GM19043 (cell line): ENCODE results near the gene ZNF277.

Source experiments
- ATAC-seq: cut with Tn5 transposase; IDR thresholded peaks from one replicate; pipeline ENCODE4 v1.9.1; 2021; ENCODE audit warnings: low read depth; ENCODE audit not compliant: unreplicated experiment

Gene ZNF277

GRCh38 chr7:112337892-112338291, 131.4 kb downstream of the ZNF277 start:
- no peak for ATAC-seq

- ATAC-seq, result no peak
Observed at GRCh38 chr7:112338786-112339185, 132.3 kb downstream of the ZNF277 start.

GRCh38 chr7:112341464-112341863, 135.0 kb downstream of the ZNF277 start:
- ATAC-seq, result no peak

- no peak for ATAC-seq
Observed at GRCh38 chr7:112346381-112347060, 140.0 kb downstream of the ZNF277 start.

- no peak for ATAC-seq
Observed at GRCh38 chr7:112347088-112347487, 140.6 kb downstream of the ZNF277 start.

- ATAC-seq, result no peak
Observed at GRCh38 chr7:112350585-112350984, 144.1 kb downstream of the ZNF277 start.

- ATAC-seq, result no peak
Observed at GRCh38 chr7:112356596-112356995, 150.1 kb downstream of the ZNF277 start.

- no peak for ATAC-seq
Observed at GRCh38 chr7:112357136-112357535, 150.6 kb downstream of the ZNF277 start.

GRCh38 chr7:112358513-112358912, 152.0 kb downstream of the ZNF277 start:
- no peak for ATAC-seq

GRCh38 chr7:112359086-112359485, 152.6 kb downstream of the ZNF277 start:
- ATAC-seq, result no peak

- ATAC-seq, result no peak
Observed at GRCh38 chr7:112360681-112361080, 154.2 kb downstream of the ZNF277 start.

GRCh38 chr7:112361154-112361553, 154.7 kb downstream of the ZNF277 start:
- no peak for ATAC-seq

- ATAC-seq, result no peak
Observed at GRCh38 chr7:112362053-112362650, 155.7 kb downstream of the ZNF277 start.

- no peak for ATAC-seq
Observed at GRCh38 chr7:112362731-112363131, 156.2 kb downstream of the ZNF277 start.

GRCh38 chr7:112364388-112364787, 157.9 kb downstream of the ZNF277 start:
- ATAC-seq, result no peak

GRCh38 chr7:112365551-112365950, 159.1 kb downstream of the ZNF277 start:
- no peak for ATAC-seq

GRCh38 chr7:112366886-112367285, 160.4 kb downstream of the ZNF277 start:
- no peak for ATAC-seq

- ATAC-seq, result no peak
Observed at GRCh38 chr7:112370436-112370835, 163.9 kb downstream of the ZNF277 start.

- no peak for ATAC-seq
Observed at GRCh38 chr7:112371701-112372100, 165.2 kb downstream of the ZNF277 start.

- ATAC-seq, result no peak
Observed at GRCh38 chr7:112372101-112372500, 165.6 kb downstream of the ZNF277 start.

- ATAC-seq, result no peak
Observed at GRCh38 chr7:112377593-112377992, 171.1 kb downstream of the ZNF277 start.

- ATAC-seq, result no peak
Observed at GRCh38 chr7:112381311-112382091, 175.0 kb downstream of the ZNF277 start.
